D721Med (cell line): ENCODE results near the gene MED26.

Experiments
- DNase-seq: peaks from one replicate; pipeline ENCODE4 v3.0.0; 2011; ENCODE audit warnings: low spot score; ENCODE audit not compliant: insufficient read length
- FAIRE-seq: peaks from 2 replicates; lab custom pipeline; 2011; peaks lifted over from hg19 to GRCh38; lab: Jason Lieb, UNC
- TF ChIP-seq, protein P1 (sequence below): IDR thresholded peaks from 2 replicates; pipeline ENCODE4 v1.5.1; 2012; ENCODE audit warnings: mild to moderate bottlenecking, control low read depth; ENCODE audit not compliant: insufficient read depth; ENCODE audit errors: missing control alignments

Gene MED26

DNA sequence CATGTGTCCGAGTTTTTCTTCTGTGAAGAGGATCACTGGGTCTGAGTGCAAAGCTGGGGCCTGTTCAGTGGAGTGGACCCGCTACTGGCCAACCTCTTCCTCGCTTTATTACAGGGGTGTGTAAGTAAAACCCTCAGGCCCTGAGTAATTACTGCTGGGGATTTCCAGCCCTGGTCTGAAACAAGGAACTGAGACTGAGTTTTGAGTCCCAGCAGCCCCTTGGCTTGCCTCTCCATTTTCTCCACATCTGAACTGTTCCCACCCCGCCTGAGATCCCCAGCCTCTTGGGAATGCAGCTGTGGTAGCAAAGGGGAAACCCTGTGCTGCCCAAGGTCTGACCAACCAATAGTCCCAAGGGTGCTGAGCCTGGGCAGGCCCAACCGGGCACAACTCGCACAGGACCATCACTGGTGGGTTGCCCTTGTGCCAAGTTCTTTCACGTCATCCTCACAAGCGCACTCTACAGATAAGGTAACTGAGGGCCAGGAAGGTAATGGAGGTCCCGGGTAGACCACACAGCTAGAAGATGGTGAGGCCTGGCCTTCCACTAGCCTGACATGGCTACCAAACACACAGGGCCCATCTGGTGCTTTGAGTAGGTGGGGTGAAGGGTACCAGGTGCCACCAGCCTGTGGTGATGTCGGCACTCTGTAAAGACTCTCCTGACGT is 42.1 kb downstream of the MED26 start:
- DNase-seq: no peak
- TF ChIP-seq, protein P1, sequence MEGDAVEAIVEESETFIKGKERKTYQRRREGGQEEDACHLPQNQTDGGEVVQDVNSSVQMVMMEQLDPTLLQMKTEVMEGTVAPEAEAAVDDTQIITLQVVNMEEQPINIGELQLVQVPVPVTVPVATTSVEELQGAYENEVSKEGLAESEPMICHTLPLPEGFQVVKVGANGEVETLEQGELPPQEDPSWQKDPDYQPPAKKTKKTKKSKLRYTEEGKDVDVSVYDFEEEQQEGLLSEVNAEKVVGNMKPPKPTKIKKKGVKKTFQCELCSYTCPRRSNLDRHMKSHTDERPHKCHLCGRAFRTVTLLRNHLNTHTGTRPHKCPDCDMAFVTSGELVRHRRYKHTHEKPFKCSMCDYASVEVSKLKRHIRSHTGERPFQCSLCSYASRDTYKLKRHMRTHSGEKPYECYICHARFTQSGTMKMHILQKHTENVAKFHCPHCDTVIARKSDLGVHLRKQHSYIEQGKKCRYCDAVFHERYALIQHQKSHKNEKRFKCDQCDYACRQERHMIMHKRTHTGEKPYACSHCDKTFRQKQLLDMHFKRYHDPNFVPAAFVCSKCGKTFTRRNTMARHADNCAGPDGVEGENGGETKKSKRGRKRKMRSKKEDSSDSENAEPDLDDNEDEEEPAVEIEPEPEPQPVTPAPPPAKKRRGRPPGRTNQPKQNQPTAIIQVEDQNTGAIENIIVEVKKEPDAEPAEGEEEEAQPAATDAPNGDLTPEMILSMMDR: no peak
- FAIRE-seq: no peak

DNA sequence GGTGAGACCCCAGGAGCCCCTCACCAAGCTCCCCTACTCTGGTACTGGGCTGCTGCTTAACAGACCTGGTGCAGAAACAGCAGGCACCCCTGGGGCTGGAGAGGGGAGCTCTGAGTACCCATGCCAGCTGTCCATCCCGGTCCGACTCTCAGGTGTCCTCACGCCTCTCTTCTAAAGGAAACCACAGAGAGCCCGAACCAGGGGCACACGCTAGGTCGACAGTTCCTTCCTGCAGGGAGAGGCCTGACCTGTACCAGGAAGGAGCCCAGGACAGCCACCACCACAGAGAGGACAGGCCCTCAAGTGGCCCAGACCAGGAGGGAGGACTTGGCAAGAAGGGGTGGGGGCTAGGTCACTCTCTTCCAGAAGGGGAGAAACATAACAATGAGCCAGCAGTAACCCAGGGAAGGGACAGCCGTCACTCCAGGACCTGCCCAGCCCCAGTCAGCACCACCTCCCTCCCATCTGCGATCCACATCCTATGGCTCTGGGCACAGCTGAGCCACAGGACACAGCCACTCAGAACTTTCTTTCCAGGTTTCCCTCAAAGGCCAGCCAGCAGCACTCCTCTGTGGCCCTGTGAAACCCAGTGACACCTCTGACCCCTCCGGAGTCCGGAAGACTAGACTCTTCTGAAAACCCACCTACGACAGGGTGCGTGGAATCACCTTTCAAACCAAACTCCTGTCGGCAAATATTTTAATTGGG is 42.8 kb downstream of the MED26 start:
- TF ChIP-seq, protein P1: no peak
- no peak for FAIRE-seq

DNA sequence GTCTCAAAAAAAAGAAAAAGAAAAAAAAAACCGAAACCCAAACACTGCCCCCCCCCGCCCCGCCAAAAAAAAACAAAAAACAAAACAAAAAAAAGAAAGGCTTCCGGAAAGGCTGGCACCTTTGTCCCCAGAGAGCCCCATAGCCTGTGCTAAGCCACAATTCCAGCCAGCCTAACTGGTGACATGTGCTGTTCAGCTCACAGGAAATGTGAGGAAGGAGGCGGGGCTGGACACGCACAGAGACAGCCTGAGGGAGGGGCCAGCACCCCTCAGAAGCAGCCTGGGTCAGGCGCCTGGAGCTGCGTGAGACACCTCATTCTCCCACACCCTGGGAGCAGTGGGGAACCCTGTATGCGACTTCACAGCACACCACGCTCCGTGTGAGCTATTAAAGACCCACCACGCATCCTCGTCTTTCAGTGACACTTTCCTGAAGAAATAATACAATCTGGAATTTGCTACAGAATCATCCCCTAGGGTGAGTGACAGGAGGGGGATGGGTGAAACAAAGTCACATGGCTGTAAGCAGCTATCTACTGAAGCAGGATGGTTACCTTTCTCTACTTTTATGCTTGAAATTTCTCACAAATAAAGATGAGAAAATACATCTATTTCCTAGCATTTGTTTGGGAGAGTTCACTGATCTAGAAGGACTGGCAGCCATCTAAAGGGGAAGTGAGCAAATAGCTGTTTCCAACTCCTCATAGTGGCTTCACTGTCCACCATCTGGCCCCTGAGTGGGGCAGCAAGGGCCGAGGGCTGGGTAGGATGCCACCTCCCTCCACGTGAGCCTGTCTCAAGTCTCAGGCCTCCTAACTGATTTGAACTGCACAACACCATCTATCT is 43.5 kb downstream of the MED26 start:
- FAIRE-seq (no peak), DNase-seq (peak; percentile 92)
- TF ChIP-seq, protein P1: no peak

More for the DNA sequence above, 42.8 kb downstream of the MED26 start:
- no peak for DNase-seq

DNA sequence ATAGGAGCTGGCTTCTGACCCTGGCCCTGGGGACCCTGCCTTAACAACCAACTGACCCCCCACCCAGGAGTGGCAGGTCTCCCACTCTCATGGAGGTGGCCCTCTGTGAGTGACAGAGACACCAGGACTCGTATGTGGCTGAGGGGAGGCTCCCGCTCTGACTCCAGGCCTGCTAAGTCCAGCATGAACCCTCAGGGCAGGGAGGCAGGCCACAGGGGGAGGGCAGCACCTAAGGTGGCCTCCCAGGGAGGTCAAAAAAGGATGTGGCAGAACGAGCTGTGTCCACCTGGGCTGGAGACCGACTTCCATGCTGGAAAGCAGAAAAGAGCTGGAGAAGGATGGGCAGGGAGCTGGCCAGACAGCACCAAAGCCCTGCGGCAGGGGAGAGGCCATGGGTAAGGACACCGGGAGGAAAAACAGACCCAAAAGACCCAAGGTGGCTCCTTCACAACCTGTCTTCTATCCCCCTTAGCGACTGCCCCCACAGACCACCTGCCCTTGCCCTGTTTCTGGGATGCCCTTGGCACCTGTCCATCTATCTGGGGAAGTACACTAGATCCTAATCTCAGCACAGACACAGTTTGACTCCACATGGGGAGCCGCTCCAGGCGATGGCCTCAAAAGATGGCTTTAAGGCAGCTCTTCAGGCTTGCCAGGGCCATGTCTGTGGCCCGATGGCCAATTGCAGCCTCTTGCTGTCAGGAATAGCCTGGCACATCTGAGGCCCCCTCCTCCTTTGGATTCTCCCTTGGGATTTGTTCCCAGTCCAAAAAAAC is 45.3 kb downstream of the MED26 start:
- TF ChIP-seq, protein P1: no peak
- DNase-seq: no peak
- FAIRE-seq: no peak

DNA sequence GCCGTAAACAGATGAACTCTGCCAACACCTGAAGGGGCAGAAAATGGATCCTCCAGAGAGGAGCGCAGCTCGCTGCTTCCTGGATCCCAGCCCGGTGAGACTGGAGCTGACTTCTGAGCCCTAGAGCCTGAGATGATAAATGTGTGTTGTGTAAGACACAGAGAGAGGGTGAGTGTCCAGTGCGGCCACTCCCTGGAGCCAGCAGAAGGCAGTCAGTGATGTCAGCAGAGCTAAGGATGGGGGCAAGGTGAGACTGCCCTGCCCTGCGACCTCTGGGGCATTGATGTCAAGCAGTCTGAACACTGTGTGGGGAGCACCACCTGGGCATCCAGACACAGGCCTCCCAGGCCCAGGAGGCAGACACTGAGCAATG is 46.0 kb downstream of the MED26 start:
- FAIRE-seq: no peak
- TF ChIP-seq, protein P1: no peak
- DNase-seq: no peak

DNA sequence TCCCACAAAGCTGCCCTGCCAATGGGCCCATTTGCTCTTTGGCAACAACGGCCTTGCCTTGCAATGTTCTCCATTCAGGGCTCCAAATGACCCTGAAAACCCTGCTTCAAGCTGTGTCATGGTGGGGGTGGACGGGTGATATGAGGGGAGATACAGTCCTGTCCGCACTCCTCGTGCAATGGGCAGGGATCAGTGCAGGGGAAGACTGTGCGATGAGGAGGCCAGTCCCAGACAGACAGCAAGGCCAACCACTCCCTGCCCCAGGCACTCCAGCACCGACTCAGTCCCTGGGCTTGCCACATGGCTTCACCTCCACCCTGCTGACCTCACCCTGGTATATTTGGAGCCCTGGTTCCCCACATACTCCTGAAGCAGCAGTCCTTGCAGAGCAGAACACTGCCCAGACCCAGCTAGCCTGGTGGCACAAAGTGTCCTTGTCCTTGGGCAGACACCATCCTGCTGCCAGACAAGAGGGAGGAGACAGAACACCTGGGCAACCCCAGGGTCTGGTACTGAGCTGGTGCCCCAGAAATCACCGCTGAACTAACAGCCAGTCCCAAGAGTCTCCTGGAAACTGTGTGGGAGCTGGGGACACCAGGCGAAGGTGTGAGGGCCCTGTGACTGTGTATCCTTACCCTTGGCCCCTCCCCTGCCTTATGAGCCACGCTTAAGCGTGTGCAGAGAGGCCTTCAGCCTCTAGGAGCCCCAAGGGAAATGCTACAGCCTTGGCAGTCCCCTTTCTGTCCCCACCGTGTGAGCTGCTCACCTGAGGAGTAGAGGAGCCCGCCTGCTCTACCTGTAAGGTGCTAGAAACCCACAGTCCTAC is 46.6 kb downstream of the MED26 start:
- TF ChIP-seq, protein P1: no peak
- FAIRE-seq (no peak), DNase-seq (no peak)
